ENCODE data around the gene SLC25A24. TPM values are rescaled to one million over a fixed set of nuclear protein-coding genes. Genes with fewer than 3 reads are reported as not detected.
"Not testable (repeated sequence)": the region's sequence is repeated elsewhere in the genome, so short reads cannot be mapped to it uniquely, and the experiment has no call there.

Gene SLC25A24
- total RNA-seq, 1 experiment from 2014 or later, result 23.6 TPM

GRCh38 chr1:108149796-108150467 lies 50.2 kb downstream of the SLC25A24 start:
- no peak for DNase-seq (ENCODE audit: low read depth, low spot score)
- Histone ChIP-seq H2AFZ (ENCODE audit: low read depth, low read length, poor library complexity, severe bottlenecking) (no peak overlapping the region), H3K4me2 (ENCODE audit: low read length) (no peak overlapping the region), H4K20me1 (ENCODE audit: insufficient read depth) (no peaks in the 10 kb centered on the region), H3K9me2 (ENCODE audit: insufficient read depth) (no peaks in the 10 kb centered on the region), H3K27me3 (ENCODE audit: insufficient read depth, low read length) (no peaks in the 10 kb centered on the region), H3K4me1 (ENCODE audit: control insufficient read depth in 1 of 2, insufficient read depth in 2 of 2, low read length in 2 of 2) (no peaks in the 10 kb centered on the region), H3K9me3 (ENCODE audit: control insufficient read depth in 1 of 2, insufficient read depth in 1 of 2, low read depth in 1 of 2, low read length in 2 of 2) (no peaks in the 10 kb centered on the region), H3K9ac (ENCODE audit: low read length) (no peak overlapping the region), H3K4me3 (replicated peaks in 1 of 2; ENCODE audit: low read depth in 1 of 2, low read length in 2 of 2) (no peak overlapping the region), H3K36me3 (ENCODE audit: control insufficient read depth in 1 of 2, insufficient read depth in 2 of 2, low read length in 2 of 2) (peaks cover 12% of the 10 kb centered on the region in 2 experiments), H3K27ac (ENCODE audit: low read depth, low read length) (no peak overlapping the region), H3K79me2 (ENCODE audit: insufficient read depth, low read length) (no peaks in the 10 kb centered on the region)
- ChIA-PET RAD21 (ENCODE audit: low non-redundant PET in 1 of 2, low total read pairs in 2 of 2, uncharacterized antibody in 2 of 2, unreplicated experiment in 2 of 2) (no interaction called here), POLR2A (no interaction called here), CTCF (no interaction called here)
- TF ChIP-seq JUND (IDR thresholded peaks at IDR 0.05) (no peak), TCF7L2 (IDR thresholded peaks at IDR 0.05; ENCODE audit: borderline replicate concordance, extremely low read depth, insufficient read depth, insufficient read length) (no peak), MAX (IDR thresholded peaks at IDR 0.05) (no peak), SIN3A (IDR thresholded peaks at IDR 0.05; ENCODE audit: low read depth) (no peak), POLR2AphosphoS5 (IDR thresholded peaks at IDR 0.05; ENCODE audit: low read depth, low read length) (no peak)
- no TSS peak for BruUV-seq (replicated peaks)
- no peak for ATAC-seq
- intact Hi-C loops (cut with micrococcal nuclease), result no loop called here

DNA sequence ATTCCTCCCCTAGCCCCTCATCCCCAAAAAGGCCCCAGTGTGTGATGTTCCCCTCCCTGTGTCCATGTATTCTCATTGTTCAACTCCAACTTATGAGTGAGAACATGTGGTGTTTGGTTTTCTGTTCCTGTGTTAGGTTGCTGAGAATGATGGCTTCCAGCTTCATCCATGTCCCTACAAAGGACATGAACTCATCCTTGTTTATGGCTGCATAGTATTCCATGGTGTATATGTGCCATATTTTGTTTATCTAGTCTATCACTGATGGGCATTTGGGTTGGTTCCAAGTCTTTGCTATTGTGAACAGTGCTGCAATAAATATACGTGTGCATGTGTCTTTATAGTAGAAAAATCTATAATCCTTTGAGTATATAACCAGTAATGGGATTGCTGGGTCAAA lies 55.6 kb downstream of the SLC25A24 start:
- CTCF ChIA-PET; H4K20me1 ChIP-seq (ENCODE audit: insufficient read depth); POLR2A ChIA-PET; H3K27ac ChIP-seq (ENCODE audit: low read depth, low read length); H3K4me1 ChIP-seq (ENCODE audit: control insufficient read depth in 1 of 2, insufficient read depth in 2 of 2, low read length in 2 of 2); H3K4me3 ChIP-seq (replicated peaks in 1 of 2; ENCODE audit: low read depth in 1 of 2, low read length in 2 of 2); H3K79me2 ChIP-seq (ENCODE audit: insufficient read depth, low read length); H2AFZ ChIP-seq (ENCODE audit: low read depth, low read length, poor library complexity, severe bottlenecking); BruUV-seq (replicated peaks); H3K9me2 ChIP-seq (ENCODE audit: insufficient read depth); H3K9ac ChIP-seq (ENCODE audit: low read length); RAD21 ChIA-PET (ENCODE audit: low non-redundant PET in 1 of 2, low total read pairs in 2 of 2, uncharacterized antibody in 2 of 2, unreplicated experiment in 2 of 2); intact Hi-C loops (cut with micrococcal nuclease); H3K4me2 ChIP-seq (ENCODE audit: low read length); H3K9me3 ChIP-seq (ENCODE audit: control insufficient read depth in 1 of 2, insufficient read depth in 1 of 2, low read depth in 1 of 2, low read length in 2 of 2); DNase-seq (ENCODE audit: low read depth, low spot score); H3K27me3 ChIP-seq (ENCODE audit: insufficient read depth, low read length); ATAC-seq: not testable (repeated sequence)
- H3K36me3 ChIP-seq (ENCODE audit: control insufficient read depth in 1 of 2, insufficient read depth in 2 of 2, low read length in 2 of 2), result peaks cover 8 to 15% of the 10 kb centered on the region in 2 experiments
